Measurements from ENCODE around the gene BANF1.
"Not testable (repeated sequence)": the region's sequence is repeated elsewhere in the genome, so short reads cannot be mapped to it uniquely, and the experiment has no call there.

BANF1 gene

GRCh38 chr11:66011239-66011784 is 9.0 kb downstream of the BANF1 start:
- DNase-seq (ENCODE audit: low spot score) = peak; percentile 46

GRCh38 chr11:66011785-66012303 is 9.5 kb downstream of the BANF1 start, which contains the start of gene CST6:
Gene CST6 (plus strand): TSS chr11:66012008. CDS start chr11:66012045, 37 bp downstream.
- no peak for DNase-seq (ENCODE audit: low spot score)

GRCh38 chr11:66012371-66012945 is 10.2 kb downstream of the BANF1 start:
- no peak for DNase-seq (ENCODE audit: low spot score)

- no peak for DNase-seq (ENCODE audit: low spot score)
Measured at GRCh38 chr11:66012946-66013761, 10.9 kb downstream of the BANF1 start.

- DNase-seq (ENCODE audit: low spot score) = no peak
Measured at GRCh38 chr11:66013762-66014100, 11.4 kb downstream of the BANF1 start.

- DNase-seq (ENCODE audit: low spot score) = no peak
Measured at GRCh38 chr11:66014804-66015453, 12.6 kb downstream of the BANF1 start.

- peak; percentile 68 for DNase-seq (ENCODE audit: low spot score)
Measured at GRCh38 chr11:66015454-66015881, 13.2 kb downstream of the BANF1 start.

GRCh38 chr11:66015936-66016792 is 13.9 kb downstream of the BANF1 start:
- no peak for DNase-seq (ENCODE audit: low spot score)

- DNase-seq (ENCODE audit: low spot score) = no peak
Measured at GRCh38 chr11:66016793-66017177, 14.5 kb downstream of the BANF1 start.

- no peak for DNase-seq (ENCODE audit: low spot score)
Measured at GRCh38 chr11:66017321-66017720, 15.0 kb downstream of the BANF1 start.

- DNase-seq (ENCODE audit: low spot score) = no peak
Measured at GRCh38 chr11:66020212-66020611, 17.9 kb downstream of the BANF1 start.

- DNase-seq (ENCODE audit: low spot score) = peak; percentile 88
Measured at GRCh38 chr11:66020618-66021357, 18.5 kb downstream of the BANF1 start.

GRCh38 chr11:66022401-66023185 is 20.3 kb downstream of the BANF1 start:
- DNase-seq (ENCODE audit: low spot score) = peak; percentile 94

- not testable (repeated sequence) for DNase-seq (ENCODE audit: low spot score)
Measured at GRCh38 chr11:66023186-66023440, 20.8 kb downstream of the BANF1 start.

GRCh38 chr11:66026017-66026529 is 23.8 kb downstream of the BANF1 start, which contains the start of gene CATSPER1:
Gene CATSPER1 (minus strand): TSS chr11:66026479. CDS start chr11:66026379, 100 bp downstream.
- no peak for DNase-seq (ENCODE audit: low spot score)

GRCh38 chr11:66032957-66033735 is 30.8 kb downstream of the BANF1 start:
- no peak for DNase-seq (ENCODE audit: low spot score)

- no peak for DNase-seq (ENCODE audit: low spot score)
Measured at GRCh38 chr11:66035653-66036333, 33.5 kb downstream of the BANF1 start.

GRCh38 chr11:66036334-66036710 is 34.0 kb downstream of the BANF1 start:
- no peak for DNase-seq (ENCODE audit: low spot score)

GRCh38 chr11:66037327-66037726 is 35.0 kb downstream of the BANF1 start:
- DNase-seq (ENCODE audit: low spot score) = no peak

All from GM03348 (cell line).